ENCODE data around the gene AFF3.

AFF3 gene

DNA sequence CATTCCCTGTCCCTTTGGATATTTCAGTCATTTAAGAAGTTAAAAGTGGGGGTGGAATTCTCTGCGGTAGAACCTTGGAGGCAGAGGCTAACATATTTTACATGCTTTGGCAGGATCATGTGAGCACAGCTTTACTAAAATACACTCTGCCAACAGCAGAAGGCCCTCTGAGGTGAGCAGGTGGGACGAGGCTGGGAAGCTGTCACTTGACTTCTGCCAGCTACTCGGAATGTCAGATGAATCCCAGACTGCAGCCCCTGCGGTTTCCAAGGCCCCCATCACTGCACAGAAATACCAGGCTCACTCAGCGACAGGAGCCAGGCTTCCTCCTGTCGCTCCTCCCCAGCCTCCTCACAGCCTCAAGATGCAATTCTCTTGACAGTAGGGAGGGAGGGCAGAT is 431.7 kb downstream of the AFF3 start:
- DNase-seq (ENCODE audit: low spot score) = no peak
- TF ChIP-seq, protein P1, sequence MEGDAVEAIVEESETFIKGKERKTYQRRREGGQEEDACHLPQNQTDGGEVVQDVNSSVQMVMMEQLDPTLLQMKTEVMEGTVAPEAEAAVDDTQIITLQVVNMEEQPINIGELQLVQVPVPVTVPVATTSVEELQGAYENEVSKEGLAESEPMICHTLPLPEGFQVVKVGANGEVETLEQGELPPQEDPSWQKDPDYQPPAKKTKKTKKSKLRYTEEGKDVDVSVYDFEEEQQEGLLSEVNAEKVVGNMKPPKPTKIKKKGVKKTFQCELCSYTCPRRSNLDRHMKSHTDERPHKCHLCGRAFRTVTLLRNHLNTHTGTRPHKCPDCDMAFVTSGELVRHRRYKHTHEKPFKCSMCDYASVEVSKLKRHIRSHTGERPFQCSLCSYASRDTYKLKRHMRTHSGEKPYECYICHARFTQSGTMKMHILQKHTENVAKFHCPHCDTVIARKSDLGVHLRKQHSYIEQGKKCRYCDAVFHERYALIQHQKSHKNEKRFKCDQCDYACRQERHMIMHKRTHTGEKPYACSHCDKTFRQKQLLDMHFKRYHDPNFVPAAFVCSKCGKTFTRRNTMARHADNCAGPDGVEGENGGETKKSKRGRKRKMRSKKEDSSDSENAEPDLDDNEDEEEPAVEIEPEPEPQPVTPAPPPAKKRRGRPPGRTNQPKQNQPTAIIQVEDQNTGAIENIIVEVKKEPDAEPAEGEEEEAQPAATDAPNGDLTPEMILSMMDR (IDR thresholded peaks at IDR 0.05; ENCODE audit: borderline replicate concordance, control extremely low read depth, extremely low read depth, insufficient read depth, missing control alignments) = no peak
- in situ Hi-C loops (cut with MboI; ENCODE audit: low sequenced_read_pairs, unreplicated experiment) = no loop called here

DNA sequence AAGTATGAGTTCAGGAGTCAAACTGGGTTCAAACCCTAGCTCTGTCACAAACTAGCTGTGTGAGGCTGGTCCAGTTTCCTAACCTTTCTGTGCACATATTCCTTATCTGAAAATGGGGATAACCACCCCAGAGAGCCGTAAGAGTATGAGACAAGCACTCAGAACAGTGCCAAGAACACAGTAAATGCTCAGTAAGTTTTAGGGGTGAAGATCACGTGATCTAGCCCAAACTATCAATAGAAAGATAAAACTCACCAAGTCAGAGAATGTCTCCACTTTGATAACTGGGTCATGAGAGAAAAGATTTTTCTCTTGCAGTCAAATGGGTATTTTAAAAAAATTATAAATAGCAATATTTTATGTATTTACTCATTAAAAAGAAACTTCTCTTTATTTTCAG is 433.2 kb downstream of the AFF3 start:
- TF ChIP-seq, protein P1 (IDR thresholded peaks at IDR 0.05; ENCODE audit: borderline replicate concordance, control extremely low read depth, extremely low read depth, insufficient read depth, missing control alignments) = no peak
- in situ Hi-C loops (cut with MboI; ENCODE audit: low sequenced_read_pairs, unreplicated experiment) = no loop called here
- no peak for DNase-seq (ENCODE audit: low spot score)

DNA sequence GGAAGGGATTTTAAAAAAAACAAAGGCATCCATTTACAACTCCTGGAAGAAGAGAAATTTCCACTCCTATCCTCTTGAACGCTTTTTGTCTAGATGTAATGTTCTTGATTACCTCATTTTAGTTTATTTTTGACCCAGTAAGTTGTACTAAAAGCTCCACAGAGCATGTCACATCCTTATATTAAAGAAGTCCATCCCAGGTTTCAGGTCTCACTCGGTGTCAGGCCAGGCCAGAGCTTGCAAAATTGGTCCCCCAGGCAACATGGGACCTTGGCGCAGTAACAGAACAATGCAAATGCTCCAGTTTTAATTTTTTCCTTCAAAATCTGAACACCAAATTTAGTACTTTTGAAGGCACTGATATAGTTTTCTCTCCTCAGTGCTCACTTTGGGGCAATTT is 434.2 kb downstream of the AFF3 start:
- TF ChIP-seq, protein P1 (IDR thresholded peaks at IDR 0.05; ENCODE audit: borderline replicate concordance, control extremely low read depth, extremely low read depth, insufficient read depth, missing control alignments) = no peak
- in situ Hi-C loops (cut with MboI; ENCODE audit: low sequenced_read_pairs, unreplicated experiment) = no loop called here
- DNase-seq (ENCODE audit: low spot score) = no peak

DNA sequence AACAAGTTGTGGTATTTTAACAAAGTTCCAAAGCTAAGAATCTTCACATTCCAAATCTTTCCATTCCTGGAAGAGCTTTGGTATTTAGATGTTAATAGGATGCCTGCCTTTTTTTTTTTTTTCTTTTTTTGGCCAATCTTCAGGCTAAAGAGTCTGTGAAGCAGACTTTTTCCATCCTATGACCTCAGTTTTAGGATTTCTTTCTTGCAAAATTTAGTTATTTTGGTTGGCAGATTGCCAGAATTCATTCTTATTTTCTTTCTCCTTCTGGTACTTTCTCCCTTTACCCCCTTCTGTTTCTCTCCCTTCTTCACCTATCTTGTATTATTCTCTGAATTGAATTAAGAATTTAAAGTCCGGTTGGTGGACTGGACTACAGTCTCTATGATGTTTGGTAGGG is 434.8 kb downstream of the AFF3 start:
- no peak for DNase-seq (ENCODE audit: low spot score)
- TF ChIP-seq, protein P1 (IDR thresholded peaks at IDR 0.05; ENCODE audit: borderline replicate concordance, control extremely low read depth, extremely low read depth, insufficient read depth, missing control alignments) = no peak
- in situ Hi-C loops (cut with MboI; ENCODE audit: low sequenced_read_pairs, unreplicated experiment) = no loop called here

GRCh38 chr2:99706735-99707134 is 435.7 kb downstream of the AFF3 start:
- TF ChIP-seq, protein P1 (IDR thresholded peaks at IDR 0.05; ENCODE audit: borderline replicate concordance, control extremely low read depth, extremely low read depth, insufficient read depth, missing control alignments) = no peak
- in situ Hi-C loops (cut with MboI; ENCODE audit: low sequenced_read_pairs, unreplicated experiment) = no loop called here
- no peak for DNase-seq (ENCODE audit: low spot score)

DNA sequence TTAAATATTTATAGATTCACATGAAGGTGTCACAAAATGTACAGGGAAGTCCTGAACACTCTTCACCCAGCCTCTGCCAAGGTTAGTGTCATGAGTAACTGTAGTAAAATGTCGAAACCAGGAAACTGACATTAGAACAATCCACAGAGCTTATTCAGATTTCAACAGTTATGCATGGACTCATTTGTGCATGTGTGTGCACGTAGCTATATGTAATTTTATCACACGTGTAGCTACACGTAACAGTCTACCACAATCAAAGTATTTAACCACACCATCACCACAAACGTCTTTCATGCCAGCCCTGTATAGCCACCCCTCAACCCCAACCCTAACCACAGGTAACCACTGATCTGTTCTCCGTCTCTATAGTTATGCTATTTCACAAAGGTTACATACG is 440.9 kb downstream of the AFF3 start:
- in situ Hi-C loops (cut with MboI; ENCODE audit: low sequenced_read_pairs, unreplicated experiment) = no loop called here
- TF ChIP-seq, protein P1 (IDR thresholded peaks at IDR 0.05; ENCODE audit: borderline replicate concordance, control extremely low read depth, extremely low read depth, insufficient read depth, missing control alignments) = no peak

More for the DNA sequence above, 440.9 kb downstream of the AFF3 start:
- DNase-seq (ENCODE audit: low spot score) = no peak

Measured in GM13976 (cell line).